Stimulated activated CD8-positive, alpha-beta memory T cell treated with anti-CD3 and anti-CD28 coated beads, Interleukin-12 subunit alpha, Interleukin-12 subunit beta, amount 100 ng/mL, for 1 hour (primary cell): ENCODE measurements around the gene DND1.
"Not testable (repeated sequence)": the region's sequence is repeated elsewhere in the genome, so short reads cannot be mapped to it uniquely, and the experiment has no call there.

ENCODE experiments used
- DNase-seq: peaks from one replicate; pipeline ENCODE4 v3.0.0-alpha.2; 2020; ENCODE audit warnings: low read depth

DND1 gene

GRCh38 chr5:140672455-140673186 is 755 bp downstream of the DND1 start:
- DNase-seq: no peak

GRCh38 chr5:140671472-140672125 is 1.8 kb downstream of the DND1 start:
- no peak for DNase-seq

- not testable (repeated sequence) for DNase-seq
Observed at GRCh38 chr5:140671035-140671434, 2.3 kb downstream of the DND1 start.

- DNase-seq: peak; percentile 94
Observed at GRCh38 chr5:140664359-140665119, 8.8 kb downstream of the DND1 start, which contains the start of gene WDR55. Gene WDR55, plus strand, starts transcription at chr5:140664904. Its CDS starts 9 bp downstream, at chr5:140664913.

GRCh38 chr5:140664030-140664358 is 9.4 kb downstream of the DND1 start:
- no peak for DNase-seq

- DNase-seq: not testable (repeated sequence)
Observed at GRCh38 chr5:140660371-140660770, 13.0 kb downstream of the DND1 start.

- DNase-seq: no peak
Observed at GRCh38 chr5:140658870-140659269, 14.5 kb downstream of the DND1 start.

GRCh38 chr5:140647042-140647419 is 26.3 kb downstream of the DND1 start:
- no peak for DNase-seq

GRCh38 chr5:140642718-140643117 is 30.7 kb downstream of the DND1 start:
- no peak for DNase-seq

GRCh38 chr5:140641716-140642115 is 31.7 kb downstream of the DND1 start:
- no peak for DNase-seq

GRCh38 chr5:140639148-140639981 is 34.0 kb downstream of the DND1 start, which contains the start of gene TMCO6:
Gene TMCO6, plus strand, starts transcription at chr5:140639451. Its CDS starts 77 bp downstream, at chr5:140639528.
- DNase-seq: peak; percentile 96

- DNase-seq: not testable (repeated sequence)
Observed at GRCh38 chr5:140638898-140639147, 34.6 kb downstream of the DND1 start.

- no peak for DNase-seq
Observed at GRCh38 chr5:140637371-140638100, 35.8 kb downstream of the DND1 start.

- no peak for DNase-seq
Observed at GRCh38 chr5:140635291-140636257, 37.8 kb downstream of the DND1 start.

- no peak for DNase-seq
Observed at GRCh38 chr5:140634103-140634502, 39.3 kb downstream of the DND1 start.

GRCh38 chr5:140633501-140633900 is 39.9 kb downstream of the DND1 start:
- DNase-seq: no peak

- DNase-seq: no peak
Observed at GRCh38 chr5:140633021-140633471, 40.3 kb downstream of the DND1 start, which contains the start of gene CD14. Gene CD14, minus strand, starts transcription at chr5:140633175. Its CDS starts 104 bp downstream, at chr5:140633071.

GRCh38 chr5:140632366-140633020 is 40.9 kb downstream of the DND1 start:
- DNase-seq: peak; percentile 19

- no peak for DNase-seq
Observed at GRCh38 chr5:140631831-140632365, 41.5 kb downstream of the DND1 start.
